ENCODE measurements around the gene SNCG.
"Not testable (repeated sequence)": the region's sequence is repeated elsewhere in the genome, so short reads cannot be mapped to it uniquely, and the experiment has no call there.

SNCG gene

DNA sequence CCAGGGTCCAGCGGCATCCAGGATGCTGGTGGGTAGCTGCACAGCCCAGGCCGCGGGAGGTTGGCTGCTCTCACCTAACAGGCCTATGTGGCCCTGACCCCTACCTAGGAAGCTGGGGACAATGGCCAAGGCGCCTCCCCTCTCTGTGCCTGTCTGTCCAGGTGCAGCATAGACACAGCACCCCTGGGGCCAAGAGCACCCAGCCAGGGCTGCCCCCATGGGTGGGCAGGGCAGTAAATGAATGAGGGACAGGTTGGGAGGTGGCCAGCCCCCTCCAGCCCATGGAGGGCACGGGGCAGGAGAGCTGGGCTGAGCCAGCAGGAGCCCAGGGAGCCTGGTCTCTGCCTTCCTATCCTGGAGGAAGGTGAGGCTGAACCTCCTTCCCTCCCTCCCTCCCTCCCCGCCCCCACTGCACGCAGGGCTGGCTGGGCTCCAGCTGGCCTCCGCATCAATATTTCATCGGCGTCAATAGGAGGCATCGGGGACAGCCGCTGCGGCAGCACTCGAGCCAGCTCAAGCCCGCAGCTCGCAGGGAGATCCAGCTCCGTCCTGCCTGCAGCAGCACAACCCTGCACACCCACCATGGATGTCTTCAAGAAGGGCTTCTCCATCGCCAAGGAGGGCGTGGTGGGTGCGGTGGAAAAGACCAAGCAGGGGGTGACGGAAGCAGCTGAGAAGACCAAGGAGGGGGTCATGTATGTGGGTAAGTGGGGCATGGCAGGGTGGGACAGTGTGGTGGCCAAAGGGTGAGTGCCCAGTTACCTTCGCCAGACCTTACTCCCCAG is at the start of gene SNCG:
TSS of gene SNCG (plus strand) at position 484 of the 785 bp plus-strand sequence. CDS start at position 583, 99 bp downstream.
- no peak for DNase-seq

- no peak for DNase-seq
These were observed 43.7 kb upstream of the SNCG start for GRCh38 chr10:86914734-86915133.

GRCh38 chr10:86918022-86918471 is 40.4 kb upstream of the SNCG start:
- no peak for DNase-seq

DNA sequence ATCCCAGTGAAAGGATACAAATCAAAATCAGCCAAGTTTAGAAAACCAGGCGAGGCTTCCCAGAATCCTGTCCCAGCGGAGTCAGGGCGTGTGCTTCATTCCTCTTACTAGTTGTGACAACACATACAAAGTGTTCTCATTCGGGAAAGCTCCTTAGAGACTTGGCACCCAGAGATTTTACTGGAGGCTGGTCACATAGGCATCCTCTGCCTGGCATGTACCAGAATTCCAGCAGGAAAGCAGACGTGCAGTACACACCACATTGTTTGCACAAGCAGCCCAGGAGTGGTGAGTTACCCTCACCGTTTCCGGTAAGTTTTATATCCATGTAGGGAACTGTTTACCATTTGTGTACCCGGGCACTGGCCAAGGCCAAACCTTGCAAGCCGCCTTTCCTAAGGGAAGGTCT is 35.8 kb upstream of the SNCG start:
- no peak for DNase-seq

- DNase-seq, result no peak
These were observed 28.7 kb upstream of the SNCG start for GRCh38 chr10:86929468-86930380.

GRCh38 chr10:86931872-86932271 is 26.5 kb upstream of the SNCG start:
- no peak for DNase-seq

DNA sequence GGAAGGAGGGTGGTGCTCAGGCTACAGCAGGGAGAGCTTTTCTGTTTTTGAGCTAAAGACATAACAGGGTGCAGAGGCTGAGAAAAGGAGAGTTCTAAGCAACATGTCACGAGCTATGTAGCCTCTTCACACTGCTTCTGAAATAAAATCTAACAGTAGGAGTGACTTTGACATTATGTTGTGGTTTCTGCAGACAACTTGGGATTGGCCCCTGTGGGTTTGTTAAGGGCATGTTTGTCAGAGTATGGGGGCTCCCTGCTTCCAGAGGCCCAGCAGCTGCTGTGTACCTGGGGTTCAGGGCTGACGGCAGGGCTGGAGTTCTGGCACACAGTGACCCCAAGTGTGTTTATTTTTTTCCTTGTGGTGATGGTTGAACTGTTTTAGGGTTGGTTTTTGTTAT is 25.7 kb upstream of the SNCG start:
- no peak for DNase-seq

DNA sequence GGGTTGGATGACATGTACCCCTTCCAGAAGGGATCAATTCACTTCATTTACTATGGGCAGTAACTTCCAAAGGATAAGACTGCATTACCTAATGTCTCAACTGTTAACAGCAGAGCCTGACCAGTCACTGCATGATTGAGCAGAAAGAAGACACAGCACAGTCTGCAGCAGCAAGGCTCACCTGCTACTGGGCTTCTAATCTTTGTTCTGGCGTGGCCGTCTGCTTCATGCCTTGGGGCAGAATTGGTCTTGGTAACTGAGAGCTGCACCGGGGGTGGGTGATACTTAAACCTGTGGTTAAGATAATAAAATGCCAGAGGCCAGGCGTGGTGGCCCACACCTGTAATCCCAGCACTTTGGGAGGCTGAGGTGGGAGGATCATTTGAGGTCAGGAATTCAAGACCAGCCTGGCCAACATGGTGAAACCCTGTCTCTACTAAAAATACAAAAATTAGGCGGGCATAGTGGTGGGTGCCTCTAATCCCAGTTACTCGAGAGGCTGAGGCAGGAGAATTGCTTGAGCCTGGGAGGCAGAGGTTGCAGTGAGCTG is 24.2 kb upstream of the SNCG start:
- DNase-seq, result not testable (repeated sequence)

GRCh38 chr10:86936661-86937501 is 21.5 kb upstream of the SNCG start:
- no peak for DNase-seq

DNA sequence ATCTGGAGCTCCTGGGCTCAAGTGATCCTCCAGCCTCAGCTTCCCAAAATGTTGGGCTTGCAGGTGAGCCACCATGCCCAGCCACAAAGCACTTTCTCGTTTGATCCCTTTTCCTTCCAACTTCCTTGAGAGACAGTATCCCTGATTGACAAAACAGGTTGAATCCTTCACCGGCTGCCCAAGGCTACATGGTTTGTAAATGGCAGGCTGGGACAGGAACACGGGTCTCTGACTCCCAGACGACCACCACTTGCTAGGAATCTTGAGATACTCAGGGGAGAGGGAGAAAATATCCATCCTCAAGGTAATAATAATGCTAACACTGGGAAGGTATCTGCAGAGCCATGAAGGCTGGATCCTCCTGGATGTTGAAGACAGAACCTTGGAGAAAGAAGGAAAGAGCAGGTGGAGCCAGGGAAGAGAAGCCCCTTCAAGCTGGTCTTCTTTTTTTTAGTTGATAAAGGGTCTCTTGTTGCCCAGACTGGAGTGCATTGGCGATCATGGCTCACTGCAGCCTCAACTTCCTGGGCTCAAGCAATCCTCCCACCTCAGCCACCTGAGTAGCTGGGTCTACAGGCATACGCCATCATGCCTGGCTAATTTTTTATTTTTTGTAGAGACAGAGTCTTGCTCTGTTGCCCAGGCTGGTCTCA is 20.8 kb upstream of the SNCG start:
- no peak for DNase-seq

- DNase-seq, result no peak
These were observed 20.1 kb upstream of the SNCG start for GRCh38 chr10:86938260-86938659.

GRCh38 chr10:86940076-86940475 is 18.3 kb upstream of the SNCG start:
- not testable (repeated sequence) for DNase-seq

DNA sequence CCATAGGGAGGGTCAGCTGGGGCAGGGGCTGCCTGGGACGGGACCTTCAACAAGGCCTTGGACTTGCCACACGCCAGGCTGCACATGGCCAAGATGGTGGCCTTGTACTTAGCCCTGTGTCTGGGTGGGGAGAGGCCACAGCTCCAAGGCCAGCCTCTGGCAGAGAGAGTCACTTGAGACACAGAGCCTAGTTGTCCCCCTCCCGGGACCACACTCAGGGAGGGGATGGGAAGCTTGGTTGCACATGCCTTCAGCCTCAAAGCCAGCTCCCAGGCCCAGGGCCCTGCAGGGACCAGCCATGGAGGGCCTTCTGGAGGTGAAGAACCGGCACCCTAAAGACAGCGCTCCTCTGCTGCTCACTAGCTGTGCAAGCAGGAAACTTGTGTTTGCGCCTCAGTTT is 17.7 kb upstream of the SNCG start:
- no peak for DNase-seq

- no peak for DNase-seq
These were observed 17.0 kb upstream of the SNCG start for GRCh38 chr10:86941426-86941825.

- DNase-seq, result no peak
These were observed 16.4 kb upstream of the SNCG start for GRCh38 chr10:86941991-86942421.

GRCh38 chr10:86942441-86943315 is 15.7 kb upstream of the SNCG start:
- no peak for DNase-seq

GRCh38 chr10:86943316-86944030 is 14.9 kb upstream of the SNCG start:
- DNase-seq, result no peak

DNA sequence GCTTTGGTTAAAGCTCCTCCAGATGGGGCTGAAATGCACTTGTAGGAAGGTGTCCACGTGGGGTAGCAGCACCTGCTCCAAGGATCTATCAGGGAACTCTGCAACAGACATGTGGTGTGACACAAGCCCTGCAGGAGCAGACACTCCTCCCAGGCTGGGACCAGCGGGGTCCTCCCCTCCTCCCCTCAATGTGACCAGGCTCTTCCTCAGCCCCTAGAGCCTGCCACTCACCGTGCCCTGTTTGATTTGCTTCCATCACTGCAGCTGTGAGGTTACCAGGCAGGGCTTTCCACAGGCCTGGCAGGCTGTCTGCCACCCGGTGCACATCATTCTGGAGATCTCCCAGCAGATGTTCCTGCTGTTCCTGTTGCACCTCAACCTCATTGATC is 14.4 kb upstream of the SNCG start:
- DNase-seq, result no peak

DNA sequence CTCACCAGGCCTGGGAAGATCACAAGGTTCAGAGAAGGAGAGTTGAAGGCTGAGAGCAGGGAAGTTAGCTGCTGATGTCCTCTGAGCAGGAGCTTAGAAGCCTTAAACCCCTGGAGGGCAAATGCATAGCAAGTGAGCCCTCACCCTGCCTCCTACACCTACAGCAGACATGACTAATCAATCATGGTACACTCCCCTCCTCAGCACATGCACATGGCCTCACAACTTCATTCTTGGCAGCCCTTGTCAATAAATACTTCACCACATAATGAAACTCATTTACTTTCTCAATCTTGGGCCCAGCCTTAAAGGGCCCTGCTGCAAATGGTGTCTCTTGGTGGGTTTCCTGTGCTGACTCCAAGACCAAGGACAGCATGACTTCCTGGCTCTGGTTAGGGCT is 13.9 kb upstream of the SNCG start:
- DNase-seq, result no peak

- DNase-seq, result no peak
These were observed 13.5 kb upstream of the SNCG start for GRCh38 chr10:86944907-86945306.
